Keratinocyte (primary cell): Measurements from ENCODE around the gene USP10.

Source experiments
- CTCF ChIP-seq, 3 experiments: IDR thresholded peaks in 1 of 3; conservative IDR thresholded peaks in 1 of 3; optimal IDR thresholded peaks in 1 of 3; 2 replicates in 2 of 3; 3 replicates in 1 of 3; pipeline versions ENCODE3 to v1.5.1; 2011; ENCODE audit warnings: low read length in 3 of 3, mild to moderate bottlenecking in 3 of 3, moderate library complexity in 2 of 3, control low read depth in 1 of 3, inconsistent platforms in 1 of 3; ENCODE audit not compliant: insufficient read depth in 2 of 3; ENCODE audit errors: extremely low read depth in 1 of 3
- EZH2 ChIP-seq: IDR thresholded peaks from one replicate; pipeline ENCODE4 v1.6.1; 2012; ENCODE audit warnings: inconsistent platforms, mild to moderate bottlenecking, low read length, moderate library complexity

- TF ChIP-seq CTCF (optimal IDR thresholded peaks at IDR 0.05 in 1 of 3, IDR thresholded peaks at IDR 0.05 in 1 of 3, conservative IDR thresholded peaks at IDR 0.05 in 1 of 3; ENCODE audit: extremely low read depth in 1 of 3, insufficient read depth in 2 of 3, low read length in 3 of 3): no peak
- TF ChIP-seq EZH2: no peak
These were observed 13.0 kb upstream of the USP10 start for GRCh38 chr16:84686707-84687298.
